ENCODE results near the gene TBC1D4. TPM values are rescaled to one million over a fixed set of nuclear protein-coding genes. Genes with fewer than 3 reads are reported as not detected.

The TBC1D4 gene
- total RNA-seq, 6 experiments from 2014 or later = 7.7 to 18.6 (median 10.3) TPM

DNA sequence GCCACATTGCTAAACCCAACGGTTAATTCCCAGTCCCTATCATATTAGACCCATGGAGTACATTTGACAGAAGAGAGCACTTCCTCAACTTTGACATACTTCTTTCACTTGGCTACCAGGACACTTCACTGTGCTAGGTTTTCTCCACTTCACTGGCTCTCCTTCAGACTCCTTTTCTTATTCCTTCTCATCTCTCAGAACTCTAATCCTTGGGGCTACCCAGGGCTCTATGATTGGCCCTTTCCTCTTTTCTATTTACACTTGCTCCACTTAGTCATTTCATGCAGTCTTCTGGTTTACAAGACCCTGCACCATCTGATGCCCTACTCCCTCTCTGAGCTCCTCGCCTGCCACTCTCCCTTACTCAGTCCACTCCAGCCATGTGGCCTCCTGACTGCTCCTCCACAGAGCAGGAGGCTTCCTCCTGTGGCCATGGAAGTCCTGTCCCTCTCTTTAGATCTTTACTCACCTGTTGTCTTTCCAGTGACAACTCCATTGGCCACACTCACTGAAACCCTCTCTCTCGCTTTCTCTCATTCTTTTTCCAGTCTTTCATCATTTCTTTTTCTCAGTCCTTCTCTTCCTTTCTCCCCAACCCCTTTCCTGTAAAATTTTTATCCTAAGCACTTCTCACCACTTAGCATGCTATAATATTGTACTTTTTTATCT lies 90.4 kb downstream of the TBC1D4 start:
- 80% methylated on average over 3 of the region's 3 CpGs for WGBS (ENCODE audit: insufficient coverage, low coverage, low lambda C conversion rate, missing lambda C conversion rate)
- Histone ChIP-seq H3K36me3 (no peaks in the 10 kb centered on the region), H3K4me1 (peaks cover 0 to 5% (median 0%) of the 10 kb centered on the region in 4 donors), H3K4me3 (no peak overlapping the region), H3K27me3 (no peaks in the 10 kb centered on the region), H3K9me3 (no peaks in the 10 kb centered on the region), H3K27ac (no peak overlapping the region)
- intact Hi-C loops (cut with DNase I) = no loop called here
- DNase-seq (no peak), ATAC-seq (peak in 1 of 4 donors; percentile 16)
- no peak for TF ChIP-seq POLR2A (IDR thresholded peaks at IDR 0.05)
- TF ChIP-seq, protein P1, sequence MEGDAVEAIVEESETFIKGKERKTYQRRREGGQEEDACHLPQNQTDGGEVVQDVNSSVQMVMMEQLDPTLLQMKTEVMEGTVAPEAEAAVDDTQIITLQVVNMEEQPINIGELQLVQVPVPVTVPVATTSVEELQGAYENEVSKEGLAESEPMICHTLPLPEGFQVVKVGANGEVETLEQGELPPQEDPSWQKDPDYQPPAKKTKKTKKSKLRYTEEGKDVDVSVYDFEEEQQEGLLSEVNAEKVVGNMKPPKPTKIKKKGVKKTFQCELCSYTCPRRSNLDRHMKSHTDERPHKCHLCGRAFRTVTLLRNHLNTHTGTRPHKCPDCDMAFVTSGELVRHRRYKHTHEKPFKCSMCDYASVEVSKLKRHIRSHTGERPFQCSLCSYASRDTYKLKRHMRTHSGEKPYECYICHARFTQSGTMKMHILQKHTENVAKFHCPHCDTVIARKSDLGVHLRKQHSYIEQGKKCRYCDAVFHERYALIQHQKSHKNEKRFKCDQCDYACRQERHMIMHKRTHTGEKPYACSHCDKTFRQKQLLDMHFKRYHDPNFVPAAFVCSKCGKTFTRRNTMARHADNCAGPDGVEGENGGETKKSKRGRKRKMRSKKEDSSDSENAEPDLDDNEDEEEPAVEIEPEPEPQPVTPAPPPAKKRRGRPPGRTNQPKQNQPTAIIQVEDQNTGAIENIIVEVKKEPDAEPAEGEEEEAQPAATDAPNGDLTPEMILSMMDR (IDR thresholded peaks at IDR 0.05) = no peak

DNA sequence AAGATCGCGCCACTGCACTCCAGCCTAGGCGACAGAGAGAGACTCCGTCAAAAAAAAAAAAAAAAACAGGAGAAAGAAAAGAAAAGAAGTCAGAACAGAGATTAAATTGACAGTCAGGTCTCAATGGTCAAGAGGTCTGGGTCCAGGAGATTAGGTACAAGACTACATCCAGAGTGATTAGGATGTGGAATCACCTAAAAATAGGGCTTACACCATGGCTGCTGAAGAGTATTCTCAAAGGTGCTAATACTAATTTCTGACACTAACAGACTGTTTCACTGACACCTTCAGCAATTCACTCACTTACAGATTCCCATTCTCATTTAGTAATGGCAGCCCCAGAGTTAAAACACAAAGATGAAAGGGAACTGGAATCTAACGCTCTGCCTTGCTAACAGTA lies 91.7 kb downstream of the TBC1D4 start:
- Histone ChIP-seq H3K4me3 (no peak overlapping the region), H3K36me3 (no peaks in the 10 kb centered on the region), H3K9me3 (no peaks in the 10 kb centered on the region), H3K27me3 (no peaks in the 10 kb centered on the region), H3K27ac (no peak overlapping the region), H3K4me1 (peaks cover 0 to 5% (median 0%) of the 10 kb centered on the region in 4 donors)
- intact Hi-C loops (cut with DNase I) = no loop called here
- ATAC-seq (no peak), DNase-seq (no peak)
- TF ChIP-seq, protein P1 (IDR thresholded peaks at IDR 0.05) = no peak
- TF ChIP-seq POLR2A (IDR thresholded peaks at IDR 0.05) = no peak
- 94% methylated on average over 5 of the region's 5 CpGs for WGBS (ENCODE audit: insufficient coverage, low coverage, low lambda C conversion rate, missing lambda C conversion rate)

DNA sequence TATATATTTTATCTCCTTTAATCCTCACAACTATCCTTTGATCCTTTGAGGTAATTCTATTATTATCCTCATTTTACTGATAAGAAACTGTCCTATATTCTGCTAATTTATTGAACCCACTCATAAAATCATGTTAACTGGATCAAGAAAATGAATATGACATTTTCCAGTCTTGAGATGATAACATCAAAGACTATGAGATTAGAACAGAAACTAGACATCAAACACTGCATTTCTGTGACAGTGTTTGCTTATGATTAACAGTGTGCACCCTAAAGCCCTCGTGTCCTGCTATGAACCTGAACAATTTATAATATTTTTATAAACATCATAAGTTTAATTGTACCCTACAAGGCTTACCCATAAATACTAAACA lies 96.3 kb downstream of the TBC1D4 start:
- no peaks in the 10 kb centered on the region for H3K36me3 ChIP-seq
- intact Hi-C loops (cut with DNase I) = no loop called here
- no peak overlapping the region for H3K4me3 ChIP-seq
- ATAC-seq (no peak), DNase-seq (no peak)
- H3K27me3 ChIP-seq = no peaks in the 10 kb centered on the region
- 79% methylated on average over 1 of the region's 1 CpG for WGBS (ENCODE audit: insufficient coverage, low coverage, low lambda C conversion rate, missing lambda C conversion rate)
- no peaks in the 10 kb centered on the region for H3K9me3 ChIP-seq
- H3K4me1 ChIP-seq = no peaks in the 10 kb centered on the region
- no peak overlapping the region for H3K27ac ChIP-seq
- TF ChIP-seq, protein P1 (IDR thresholded peaks at IDR 0.05) = no peak
- no peak for TF ChIP-seq POLR2A (IDR thresholded peaks at IDR 0.05)

DNA sequence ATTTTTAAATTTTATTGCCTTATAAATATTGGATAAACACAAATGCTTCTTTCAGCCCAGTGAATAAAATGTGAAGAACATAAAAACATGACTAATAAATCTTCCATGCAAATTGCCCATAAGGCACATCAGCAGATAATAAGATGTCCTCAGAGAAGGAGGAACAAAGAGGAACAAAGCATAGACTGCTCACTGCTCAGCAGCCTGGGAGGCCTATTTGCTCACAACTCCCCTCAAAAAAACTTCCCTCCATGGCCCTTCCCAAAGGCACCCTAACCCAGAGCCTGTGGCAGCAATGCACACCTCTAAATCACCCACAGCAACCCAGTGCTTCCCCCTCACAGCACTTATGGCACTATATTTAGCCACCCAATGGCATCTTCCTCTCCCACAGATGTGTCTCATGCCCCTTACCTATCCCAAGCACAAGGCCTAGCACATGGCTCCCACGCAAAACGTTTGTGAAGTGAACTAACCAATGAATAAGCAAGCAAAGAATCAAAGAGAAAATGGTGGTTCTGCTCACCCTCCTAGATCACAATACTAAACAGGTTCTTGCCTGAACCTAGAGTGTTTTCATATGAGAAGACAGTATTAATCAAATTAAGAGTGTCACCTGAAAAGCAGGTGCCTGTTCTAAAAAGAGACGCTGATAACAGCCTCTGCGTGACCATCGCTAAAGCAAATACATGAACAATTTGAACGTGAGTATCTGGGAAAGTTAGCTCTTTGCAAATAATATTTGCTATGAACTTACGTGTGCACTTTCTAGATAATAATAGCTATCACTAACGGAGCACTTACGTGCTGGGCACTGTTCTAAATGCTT lies 96.9 kb downstream of the TBC1D4 start:
- H3K36me3 ChIP-seq = no peaks in the 10 kb centered on the region
- H3K27me3 ChIP-seq = no peaks in the 10 kb centered on the region
- H3K4me1 ChIP-seq = no peaks in the 10 kb centered on the region
- ATAC-seq = no peak
- intact Hi-C loops (cut with DNase I) = no loop called here
- 71% methylated on average over 9 of the region's 9 CpGs for WGBS (ENCODE audit: insufficient coverage, low coverage, low lambda C conversion rate, missing lambda C conversion rate)
- H3K27ac ChIP-seq = no peak overlapping the region
- TF ChIP-seq POLR2A (IDR thresholded peaks at IDR 0.05) = no peak
- TF ChIP-seq, protein P1 (IDR thresholded peaks at IDR 0.05) = no peak
- no peaks in the 10 kb centered on the region for H3K9me3 ChIP-seq
- H3K4me3 ChIP-seq = no peak overlapping the region
- DNase-seq = no peak

All from right lobe of liver (tissue), 6 donors.